ENCODE measurements around the gene GPR161.
A peak's percentile ranks its signal among the peaks of the same experiment; 100 is the strongest.

GPR161 gene

GRCh38 chr1:168178638-168179437 lies 42.1 kb upstream of the GPR161 start, which contains the start of gene TIPRL:
TIPRL (plus strand) TSS chr1:168178962; CDS start chr1:168179078, 116 bp downstream.
- no peaks in the 10 kb centered on the region for H3K36me3 ChIP-seq (ENCODE audit: insufficient read depth)
- peak within 1 kb of the TSS; percentile 73 for H3K9ac ChIP-seq
- TF ChIP-seq CTCF (conservative IDR thresholded peaks at IDR 0.05; ENCODE audit: low read depth, low read length), result peak; percentile 83
- peak within 1 kb of the TSS; percentile 73 for H3K27ac ChIP-seq
- no peaks in the 10 kb centered on the region for H4K20me1 ChIP-seq (ENCODE audit: insufficient read depth)
- no peaks in the 10 kb centered on the region for H3K27me3 ChIP-seq (ENCODE audit: insufficient read depth, low read depth)
- peak within 1 kb of the TSS; percentile 98 for H3K4me3 ChIP-seq (IDR thresholded peaks at IDR 0.05; ENCODE audit: insufficient read depth, low read depth, low read length)
- H3K4me1 ChIP-seq (ENCODE audit: low read depth, poor library complexity, severe bottlenecking), result peaks cover 21% of the 10 kb centered on the region
- peak within 1 kb of the TSS; percentile 80 for H2AFZ ChIP-seq (ENCODE audit: low read depth)
- H3K4me2 ChIP-seq, result peak within 1 kb of the TSS; percentile 77
- peaks cover 41% of the 10 kb centered on the region for H3K79me2 ChIP-seq (ENCODE audit: insufficient read depth, low read depth)

GRCh38 chr1:168178227-168178637 lies 41.5 kb upstream of the GPR161 start:
- H3K36me3 ChIP-seq (ENCODE audit: insufficient read depth), result no peaks in the 10 kb centered on the region
- H3K9ac ChIP-seq, result peak overlapping the region; percentile 73; the same call in 1 of the 2 replicates
- no peak overlapping the region for H3K4me3 ChIP-seq (IDR thresholded peaks at IDR 0.05; ENCODE audit: insufficient read depth, low read depth, low read length)
- peak overlapping the region; percentile 73 for H3K27ac ChIP-seq
- H3K4me1 ChIP-seq (ENCODE audit: low read depth, poor library complexity, severe bottlenecking), result peaks cover 21% of the 10 kb centered on the region
- peak overlapping the region; percentile 80 for H2AFZ ChIP-seq (ENCODE audit: low read depth)
- H3K27me3 ChIP-seq (ENCODE audit: insufficient read depth, low read depth), result no peaks in the 10 kb centered on the region
- TF ChIP-seq CTCF (conservative IDR thresholded peaks at IDR 0.05; ENCODE audit: low read depth, low read length), result no peak
- H3K4me2 ChIP-seq, result peak overlapping the region; percentile 54
- no peaks in the 10 kb centered on the region for H4K20me1 ChIP-seq (ENCODE audit: insufficient read depth)
- H3K79me2 ChIP-seq (ENCODE audit: insufficient read depth, low read depth), result peaks cover 36% of the 10 kb centered on the region

- no peaks in the 10 kb centered on the region for H4K20me1 ChIP-seq (ENCODE audit: insufficient read depth)
- H3K79me2 ChIP-seq (ENCODE audit: insufficient read depth, low read depth), result no peaks in the 10 kb centered on the region
- no peak overlapping the region for H3K4me3 ChIP-seq (IDR thresholded peaks at IDR 0.05; ENCODE audit: insufficient read depth, low read depth, low read length)
- no peak for TF ChIP-seq CTCF (conservative IDR thresholded peaks at IDR 0.05; ENCODE audit: low read depth, low read length)
- H2AFZ ChIP-seq (ENCODE audit: low read depth), result no peak overlapping the region
- H3K27ac ChIP-seq, result no peak overlapping the region
- H3K4me1 ChIP-seq (ENCODE audit: low read depth, poor library complexity, severe bottlenecking), result no peaks in the 10 kb centered on the region
- no peak overlapping the region for H3K4me2 ChIP-seq
- no peak overlapping the region for H3K9ac ChIP-seq
- H3K27me3 ChIP-seq (ENCODE audit: insufficient read depth, low read depth), result no peaks in the 10 kb centered on the region
- H3K36me3 ChIP-seq (ENCODE audit: insufficient read depth), result no peaks in the 10 kb centered on the region
Observed at GRCh38 chr1:168172250-168172915, 35.7 kb upstream of the GPR161 start.

GRCh38 chr1:168170564-168171508 lies 34.1 kb upstream of the GPR161 start:
- Histone ChIP-seq H3K4me3 (IDR thresholded peaks at IDR 0.05; ENCODE audit: insufficient read depth, low read depth, low read length) (no peak overlapping the region), H3K27me3 (ENCODE audit: insufficient read depth, low read depth) (no peaks in the 10 kb centered on the region), H3K27ac (no peak overlapping the region), H3K4me1 (ENCODE audit: low read depth, poor library complexity, severe bottlenecking) (no peaks in the 10 kb centered on the region), H4K20me1 (ENCODE audit: insufficient read depth) (no peaks in the 10 kb centered on the region), H3K36me3 (ENCODE audit: insufficient read depth) (no peaks in the 10 kb centered on the region), H3K9ac (no peak overlapping the region), H3K79me2 (ENCODE audit: insufficient read depth, low read depth) (no peaks in the 10 kb centered on the region), H2AFZ (ENCODE audit: low read depth) (no peak overlapping the region), H3K4me2 (no peak overlapping the region)
- TF ChIP-seq CTCF (conservative IDR thresholded peaks at IDR 0.05; ENCODE audit: low read depth, low read length), result no peak

Measured in KMS-11 (cell line).